HG03159 (cell line): ENCODE measurements around the gene ARF3.

Experiments
- ATAC-seq: cut with Tn5 transposase; IDR thresholded peaks from one replicate; pipeline ENCODE4 v1.9.1; 2021; ENCODE audit warnings: mild to moderate bottlenecking, moderate library complexity; ENCODE audit not compliant: unreplicated experiment

ARF3 gene

GRCh38 chr12:48982397-48983080 lies 25.3 kb upstream of the ARF3 start:
- no peak for ATAC-seq

GRCh38 chr12:48981757-48982157 lies 24.5 kb upstream of the ARF3 start:
- ATAC-seq: no peak

GRCh38 chr12:48980953-48981756 lies 23.9 kb upstream of the ARF3 start:
- no peak for ATAC-seq

GRCh38 chr12:48980389-48980952 lies 23.2 kb upstream of the ARF3 start:
- ATAC-seq: no peak

GRCh38 chr12:48979602-48980388 lies 22.5 kb upstream of the ARF3 start:
- ATAC-seq: no peak

- no peak for ATAC-seq
Observed at GRCh38 chr12:48978741-48979601, 21.7 kb upstream of the ARF3 start.

- ATAC-seq: no peak
Observed at GRCh38 chr12:48978291-48978740, 21.0 kb upstream of the ARF3 start, which contains the start of gene WNT1. Gene WNT1 (plus strand): TSS chr12:48978322. CDS start chr12:48978651, 329 bp downstream.

GRCh38 chr12:48977290-48978281 lies 20.3 kb upstream of the ARF3 start:
- peak; percentile 57 for ATAC-seq

- no peak for ATAC-seq
Observed at GRCh38 chr12:48973941-48974673, 16.8 kb upstream of the ARF3 start.

- ATAC-seq: no peak
Observed at GRCh38 chr12:48973531-48973930, 16.2 kb upstream of the ARF3 start.

- no peak for ATAC-seq
Observed at GRCh38 chr12:48972952-48973483, 15.7 kb upstream of the ARF3 start.

GRCh38 chr12:48972213-48972951 lies 15.1 kb upstream of the ARF3 start:
- ATAC-seq: no peak

GRCh38 chr12:48970702-48971334 lies 13.5 kb upstream of the ARF3 start:
- no peak for ATAC-seq

- no peak for ATAC-seq
Observed at GRCh38 chr12:48969833-48970701, 12.8 kb upstream of the ARF3 start.

- ATAC-seq: no peak
Observed at GRCh38 chr12:48969160-48969771, 12.0 kb upstream of the ARF3 start.
